CD4-positive, alpha-beta T cell treated with Interleukin-6 at 100 ng/mL for 8 hours (primary cell): ENCODE data around the gene NSL1.
"Not testable (repeated sequence)": the region's sequence is repeated elsewhere in the genome, so short reads cannot be mapped to it uniquely, and the experiment has no call there.

ENCODE experiments used
- DNase-seq: peaks from one replicate; pipeline ENCODE4 v3.0.0-alpha.2; 2020; ENCODE audit warnings: mixed read lengths, low spot score

The NSL1 gene

GRCh38 chr1:212749821-212750535 lies 41.6 kb downstream of the NSL1 start:
- DNase-seq, result peak; percentile 6

GRCh38 chr1:212746546-212746945 lies 45.0 kb downstream of the NSL1 start:
- DNase-seq, result no peak

- DNase-seq, result no peak
These were observed 46.3 kb downstream of the NSL1 start for GRCh38 chr1:212745303-212745702.

- peak; percentile 36 for DNase-seq
These were observed 47.6 kb downstream of the NSL1 start for GRCh38 chr1:212743901-212744475.

- DNase-seq, result no peak
These were observed 53.2 kb downstream of the NSL1 start for GRCh38 chr1:212738330-212738729.

- no peak for DNase-seq
These were observed 54.0 kb downstream of the NSL1 start for GRCh38 chr1:212737559-212737958.

GRCh38 chr1:212733109-212733508 lies 58.5 kb downstream of the NSL1 start:
- no peak for DNase-seq

- DNase-seq, result no peak
These were observed 59.9 kb downstream of the NSL1 start for GRCh38 chr1:212731630-212732029.

GRCh38 chr1:212728606-212729005 lies 63.0 kb downstream of the NSL1 start:
- DNase-seq, result no peak

- DNase-seq, result no peak
These were observed 64.0 kb downstream of the NSL1 start for GRCh38 chr1:212727386-212728181.

- not testable (repeated sequence) for DNase-seq
These were observed 66.9 kb downstream of the NSL1 start for GRCh38 chr1:212724679-212725078.

- DNase-seq, result no peak
These were observed 69.2 kb downstream of the NSL1 start for GRCh38 chr1:212722270-212722957.

GRCh38 chr1:212721388-212722247 lies 70.0 kb downstream of the NSL1 start:
- no peak for DNase-seq

- no peak for DNase-seq
These were observed 71.9 kb downstream of the NSL1 start for GRCh38 chr1:212719633-212720032.

GRCh38 chr1:212718499-212718898 lies 73.1 kb downstream of the NSL1 start:
- DNase-seq, result no peak

GRCh38 chr1:212716161-212716560 lies 75.4 kb downstream of the NSL1 start:
- no peak for DNase-seq

- no peak for DNase-seq
These were observed 78.0 kb downstream of the NSL1 start for GRCh38 chr1:212713465-212714136.

GRCh38 chr1:212712451-212713303 lies 78.9 kb downstream of the NSL1 start:
- no peak for DNase-seq

- not testable (repeated sequence) for DNase-seq
These were observed 79.6 kb downstream of the NSL1 start for GRCh38 chr1:212711974-212712373.

- no peak for DNase-seq
These were observed 81.0 kb downstream of the NSL1 start for GRCh38 chr1:212710566-212710965.
